Panc1 (cell line): ENCODE results near the gene UBE2D4.

Source experiments
- POLR2AphosphoS5 ChIP-seq: IDR thresholded peaks from 2 replicates; pipeline ENCODE4 v1.6.1; 2012; ENCODE audit warnings: mild to moderate bottlenecking, low read depth, low read length, moderate library complexity
- SIN3A ChIP-seq: IDR thresholded peaks from 2 replicates; pipeline ENCODE4 v1.6.1; 2012; ENCODE audit warnings: low read depth, mild to moderate bottlenecking, low read length, moderate library complexity, borderline replicate concordance; ENCODE audit not compliant: insufficient read depth
- TF ChIP-seq, protein P1 (sequence below): fragments of 450-650 bp; IDR thresholded peaks from 2 replicates; pipeline ENCODE4 v1.5.1; 2017; ENCODE audit warnings: mild to moderate bottlenecking
- TF ChIP-seq, protein P2 (sequence below), 2 experiments: IDR thresholded peaks; 2 replicates each; pipeline ENCODE4 v1.6.1; 2011 to 2012; ENCODE audit warnings: low read depth in 2 of 2, control low read depth in 1 of 2, low read length in 1 of 2, mild to moderate bottlenecking in 1 of 2, moderate library complexity in 1 of 2; ENCODE audit not compliant: insufficient read depth in 1 of 2

DNA sequence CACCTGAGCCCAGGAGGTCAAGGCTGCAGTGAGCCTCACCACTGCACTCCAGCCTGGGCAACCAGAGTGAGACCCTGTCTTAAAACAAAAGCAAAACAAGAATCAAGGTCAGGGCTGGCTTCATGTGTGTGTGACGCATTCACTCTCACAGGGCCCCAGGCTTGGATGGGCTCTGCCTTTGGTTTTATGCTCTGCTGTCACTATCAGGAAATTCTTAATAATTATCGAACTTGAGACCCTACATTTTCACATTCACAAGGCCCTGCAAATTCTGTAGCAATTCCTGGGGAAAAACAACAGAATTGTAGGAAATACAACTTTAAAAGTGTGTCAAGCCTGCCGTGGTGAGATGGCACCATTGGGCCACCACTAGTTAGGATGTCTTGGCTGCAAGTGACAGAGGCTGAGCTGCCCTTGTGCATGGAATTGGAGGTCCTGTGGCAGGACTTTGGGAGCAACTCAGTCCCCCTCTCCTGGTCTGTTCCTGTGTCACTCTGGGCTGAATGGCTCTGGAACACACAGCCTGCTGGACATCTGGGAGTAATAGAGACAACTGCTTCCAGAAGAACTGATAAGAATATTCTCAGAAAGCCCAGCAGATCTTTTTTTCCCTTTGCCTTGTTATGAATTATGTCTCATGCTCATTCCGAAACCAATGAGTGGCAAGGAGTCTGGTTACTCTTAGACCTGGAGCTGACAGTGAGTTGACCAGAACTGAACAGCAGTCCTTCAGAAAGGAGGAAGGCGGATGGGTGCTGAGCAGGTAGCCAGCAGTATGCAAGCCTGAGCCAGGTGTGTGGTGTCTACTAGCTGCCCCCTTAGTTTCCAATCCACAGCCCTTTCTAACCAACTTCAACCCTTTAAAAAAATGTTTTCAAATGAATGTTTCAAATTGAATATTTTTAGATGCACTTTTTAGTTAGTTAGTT is 3.6 kb downstream of the UBE2D4 start:
- TF ChIP-seq, protein P1, sequence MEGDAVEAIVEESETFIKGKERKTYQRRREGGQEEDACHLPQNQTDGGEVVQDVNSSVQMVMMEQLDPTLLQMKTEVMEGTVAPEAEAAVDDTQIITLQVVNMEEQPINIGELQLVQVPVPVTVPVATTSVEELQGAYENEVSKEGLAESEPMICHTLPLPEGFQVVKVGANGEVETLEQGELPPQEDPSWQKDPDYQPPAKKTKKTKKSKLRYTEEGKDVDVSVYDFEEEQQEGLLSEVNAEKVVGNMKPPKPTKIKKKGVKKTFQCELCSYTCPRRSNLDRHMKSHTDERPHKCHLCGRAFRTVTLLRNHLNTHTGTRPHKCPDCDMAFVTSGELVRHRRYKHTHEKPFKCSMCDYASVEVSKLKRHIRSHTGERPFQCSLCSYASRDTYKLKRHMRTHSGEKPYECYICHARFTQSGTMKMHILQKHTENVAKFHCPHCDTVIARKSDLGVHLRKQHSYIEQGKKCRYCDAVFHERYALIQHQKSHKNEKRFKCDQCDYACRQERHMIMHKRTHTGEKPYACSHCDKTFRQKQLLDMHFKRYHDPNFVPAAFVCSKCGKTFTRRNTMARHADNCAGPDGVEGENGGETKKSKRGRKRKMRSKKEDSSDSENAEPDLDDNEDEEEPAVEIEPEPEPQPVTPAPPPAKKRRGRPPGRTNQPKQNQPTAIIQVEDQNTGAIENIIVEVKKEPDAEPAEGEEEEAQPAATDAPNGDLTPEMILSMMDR, result no peak
- no peak for TF ChIP-seq POLR2AphosphoS5
- TF ChIP-seq, protein P2, sequence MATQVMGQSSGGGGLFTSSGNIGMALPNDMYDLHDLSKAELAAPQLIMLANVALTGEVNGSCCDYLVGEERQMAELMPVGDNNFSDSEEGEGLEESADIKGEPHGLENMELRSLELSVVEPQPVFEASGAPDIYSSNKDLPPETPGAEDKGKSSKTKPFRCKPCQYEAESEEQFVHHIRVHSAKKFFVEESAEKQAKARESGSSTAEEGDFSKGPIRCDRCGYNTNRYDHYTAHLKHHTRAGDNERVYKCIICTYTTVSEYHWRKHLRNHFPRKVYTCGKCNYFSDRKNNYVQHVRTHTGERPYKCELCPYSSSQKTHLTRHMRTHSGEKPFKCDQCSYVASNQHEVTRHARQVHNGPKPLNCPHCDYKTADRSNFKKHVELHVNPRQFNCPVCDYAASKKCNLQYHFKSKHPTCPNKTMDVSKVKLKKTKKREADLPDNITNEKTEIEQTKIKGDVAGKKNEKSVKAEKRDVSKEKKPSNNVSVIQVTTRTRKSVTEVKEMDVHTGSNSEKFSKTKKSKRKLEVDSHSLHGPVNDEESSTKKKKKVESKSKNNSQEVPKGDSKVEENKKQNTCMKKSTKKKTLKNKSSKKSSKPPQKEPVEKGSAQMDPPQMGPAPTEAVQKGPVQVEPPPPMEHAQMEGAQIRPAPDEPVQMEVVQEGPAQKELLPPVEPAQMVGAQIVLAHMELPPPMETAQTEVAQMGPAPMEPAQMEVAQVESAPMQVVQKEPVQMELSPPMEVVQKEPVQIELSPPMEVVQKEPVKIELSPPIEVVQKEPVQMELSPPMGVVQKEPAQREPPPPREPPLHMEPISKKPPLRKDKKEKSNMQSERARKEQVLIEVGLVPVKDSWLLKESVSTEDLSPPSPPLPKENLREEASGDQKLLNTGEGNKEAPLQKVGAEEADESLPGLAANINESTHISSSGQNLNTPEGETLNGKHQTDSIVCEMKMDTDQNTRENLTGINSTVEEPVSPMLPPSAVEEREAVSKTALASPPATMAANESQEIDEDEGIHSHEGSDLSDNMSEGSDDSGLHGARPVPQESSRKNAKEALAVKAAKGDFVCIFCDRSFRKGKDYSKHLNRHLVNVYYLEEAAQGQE (IDR thresholded peaks at IDR 0.05; ENCODE audit: insufficient read depth in 1 of 2, low read depth in 2 of 2, low read length in 1 of 2), result no peak
- no peak for TF ChIP-seq SIN3A
